ENCODE measurements around the gene SCIN.
"Not testable (repeated sequence)": the region's sequence is repeated elsewhere in the genome, so short reads cannot be mapped to it uniquely, and the experiment has no call there.

Gene SCIN

GRCh38 chr7:12570534-12571461 is at the start of gene SCIN:
Gene SCIN, plus strand, starts transcription at chr7:12570720. Its CDS starts 67 bp downstream, at chr7:12570787.
- DNase-seq (ENCODE audit: low read depth in 2 of 2) = no peak

GRCh38 chr7:12524794-12525386 is 45.6 kb upstream of the SCIN start:
- no peak for DNase-seq (ENCODE audit: low read depth in 2 of 2)

- not testable (repeated sequence) for DNase-seq (ENCODE audit: low read depth in 2 of 2)
Observed at GRCh38 chr7:12526693-12527092, 43.8 kb upstream of the SCIN start.

- DNase-seq (ENCODE audit: low read depth in 2 of 2) = not testable (repeated sequence)
Observed at GRCh38 chr7:12527670-12528069, 42.9 kb upstream of the SCIN start.

- no peak for DNase-seq (ENCODE audit: low read depth in 2 of 2)
Observed at GRCh38 chr7:12529971-12530710, 40.4 kb upstream of the SCIN start.

- no peak for DNase-seq (ENCODE audit: low read depth in 2 of 2)
Observed at GRCh38 chr7:12531784-12532183, 38.7 kb upstream of the SCIN start.

GRCh38 chr7:12534046-12534445 is 36.5 kb upstream of the SCIN start:
- DNase-seq (ENCODE audit: low read depth in 2 of 2) = no peak

GRCh38 chr7:12539681-12540080 is 30.8 kb upstream of the SCIN start:
- DNase-seq (ENCODE audit: low read depth in 2 of 2) = no peak

- DNase-seq (ENCODE audit: low read depth in 2 of 2) = no peak
Observed at GRCh38 chr7:12540850-12541249, 29.7 kb upstream of the SCIN start.

GRCh38 chr7:12543586-12543985 is 26.9 kb upstream of the SCIN start:
- DNase-seq (ENCODE audit: low read depth in 2 of 2) = no peak

GRCh38 chr7:12549106-12549505 is 21.4 kb upstream of the SCIN start:
- DNase-seq (ENCODE audit: low read depth in 2 of 2) = no peak

GRCh38 chr7:12550956-12551355 is 19.6 kb upstream of the SCIN start:
- no peak for DNase-seq (ENCODE audit: low read depth in 2 of 2)

- no peak for DNase-seq (ENCODE audit: low read depth in 2 of 2)
Observed at GRCh38 chr7:12552876-12553275, 17.6 kb upstream of the SCIN start.

GRCh38 chr7:12553416-12553815 is 17.1 kb upstream of the SCIN start:
- no peak for DNase-seq (ENCODE audit: low read depth in 2 of 2)

GRCh38 chr7:12554351-12554750 is 16.2 kb upstream of the SCIN start:
- DNase-seq (ENCODE audit: low read depth in 2 of 2) = no peak

GRCh38 chr7:12554872-12555271 is 15.6 kb upstream of the SCIN start:
- DNase-seq (ENCODE audit: low read depth in 2 of 2) = no peak

GRCh38 chr7:12555695-12556094 is 14.8 kb upstream of the SCIN start:
- DNase-seq (ENCODE audit: low read depth in 2 of 2) = not testable (repeated sequence)

- DNase-seq (ENCODE audit: low read depth in 2 of 2) = not testable (repeated sequence)
Observed at GRCh38 chr7:12556139-12556792, 14.3 kb upstream of the SCIN start.

GRCh38 chr7:12557282-12557681 is 13.2 kb upstream of the SCIN start:
- DNase-seq (ENCODE audit: low read depth in 2 of 2) = no peak

GRCh38 chr7:12564996-12565764 is 5.3 kb upstream of the SCIN start:
- no peak for DNase-seq (ENCODE audit: low read depth in 2 of 2)

- DNase-seq (ENCODE audit: low read depth in 2 of 2) = no peak
Observed at GRCh38 chr7:12565873-12566272, 4.6 kb upstream of the SCIN start.

All from stimulated activated CD8-positive, alpha-beta memory T cell treated with anti-CD3 and anti-CD28 coated beads, Interleukin-15, amount 100 ng/mL, for 4 hours (primary cell).